HepG2 (cell line): ENCODE results near the gene PCNA. TPM values are rescaled to one million over a fixed set of nuclear protein-coding genes. Genes with fewer than 3 reads are reported as not detected.

Source experiments
- DRAP1 ChIP-seq: IDR thresholded peaks from 2 replicates; pipeline ENCODE4 v1.6.1; 2016; ENCODE audit warnings: missing genetic modification reagents, missing compliant biosample characterization
- EZH2 ChIP-seq: conservative IDR thresholded peaks from 2 replicates; pipeline ENCODE4 v1.6.1; 2012; ENCODE audit warnings: mild to moderate bottlenecking, low read depth, low read length, moderate library complexity
- FOXP4 ChIP-seq: sonication (generic); formaldehyde crosslinking; IDR thresholded peaks from 2 replicates; pipeline ENCODE4 v1.4.0; 2020; ENCODE audit warnings: missing genetic modification reagents
- IKZF5 ChIP-seq: IDR thresholded peaks from 2 replicates; pipeline ENCODE4 v1.6.1; 2018; ENCODE audit warnings: missing genetic modification reagents, mild to moderate bottlenecking, missing compliant biosample characterization
- LRRFIP1 ChIP-seq: sonication (generic); formaldehyde crosslinking; conservative IDR thresholded peaks from 2 replicates; pipeline ENCODE4 v1.4.0; 2020; ENCODE audit warnings: missing genetic modification reagents
- MLX ChIP-seq: IDR thresholded peaks from 2 replicates; pipeline ENCODE4 v1.6.1; 2016
- ONECUT2 ChIP-seq: sonication (generic); formaldehyde crosslinking; IDR thresholded peaks from 2 replicates; pipeline ENCODE4 v1.4.0; 2020; ENCODE audit warnings: missing genetic modification reagents
- PCBP1 ChIP-seq: fragments of 200-400 bp; formaldehyde crosslinking; IDR thresholded peaks from 2 replicates; pipeline ENCODE4 v1.6.1; 2017; ENCODE audit warnings: mild to moderate bottlenecking, low read depth, low read length, borderline replicate concordance
- PHF21A ChIP-seq: sonication (generic); formaldehyde crosslinking; IDR thresholded peaks from 2 replicates; pipeline ENCODE4 v1.5.0; 2020; ENCODE audit warnings: mild to moderate bottlenecking, missing genetic modification reagents
- SOX6 ChIP-seq, 2 experiments: fragments of 450-650 bp in 1 of 2; sonication (generic) in 1 of 2; formaldehyde crosslinking in 1 of 2; IDR thresholded peaks; 2 replicates each; pipeline versions ENCODE4 v1.4.0 to v1.6.1; 2017 to 2020; ENCODE audit warnings: antibody characterized with exemption in 1 of 2, mild to moderate bottlenecking in 1 of 2, missing genetic modification reagents in 1 of 2
- SRSF4 ChIP-seq: fragments of 200-400 bp; formaldehyde crosslinking; IDR thresholded peaks from one replicate; pipeline ENCODE4 v1.6.1; 2018; ENCODE audit warnings: mild to moderate bottlenecking, low read depth, low read length, moderate library complexity; ENCODE audit not compliant: poor library complexity, severe bottlenecking
- ZHX2 ChIP-seq, 2 experiments: sonication (generic) in 1 of 2; formaldehyde crosslinking in 1 of 2; IDR thresholded peaks; 2 replicates each; pipeline versions ENCODE4 v1.6.1 to v1.9.0; 2014 to 2022; ENCODE audit warnings: antibody characterized with exemption in 1 of 2, borderline replicate concordance in 1 of 2, inconsistent platforms in 1 of 2, low read depth in 1 of 2, missing genetic modification reagents in 1 of 2
- ZNF616 ChIP-seq: sonication (generic); formaldehyde crosslinking; IDR thresholded peaks from 2 replicates; pipeline ENCODE4 v1.5.0; 2020; ENCODE audit warnings: low read depth, mild to moderate bottlenecking, missing genetic modification reagents
- polyA plus RNA-seq, 8 experiments: library from polyadenylated mRNA; depleted of rRNA in 3 of 8; stranded (reverse) in 7 of 8; unstranded in 1 of 8; fragments of >200 nt; fragmentation: Illumina TruSeq in 4 of 8; extraction: Trizol in 4 of 8; gene quantifications; 2 replicates each; pipeline versions ENCODE4 v1.2.1 to v1.2.3, GENCODE V29; 2011 to 2016; ENCODE audit warnings: low read depth in 4 of 8, missing spikeins in 1 of 8, mixed read lengths in 1 of 8; ENCODE audit not compliant: insufficient read depth in 1 of 8
- total RNA-seq, 5 experiments: library from RNA; depleted of rRNA; stranded (reverse); fragments of >200 nt; fragmentation: Illumina TruSeq; extraction: Trizol; gene quantifications; 2 replicates each; pipeline ENCODE4 v1.2.3, GENCODE V29; 2016; ENCODE audit warnings: low read depth in 1 of 5

Gene PCNA
- total and polyA plus RNA-seq, 2 of the 13 experiments (the other 11 are each of a cell fraction or from before 2014, with no cell fraction given): 229 to 655 TPM

- TF ChIP-seq ZHX2 (IDR thresholded peaks at IDR 0.05; ENCODE audit: low read depth) (peak; percentile 28; the same call in 1 of the 2 replicates), ZHX2 (CRISPR knock-in tag; IDR thresholded peaks at IDR 0.05; ENCODE audit: borderline replicate concordance) (no peak), PHF21A (CRISPR knock-in tag) (peak; percentile 47; the same call in 1 of the 2 replicates), SOX6 (IDR thresholded peaks at IDR 0.05) (no peak), SOX6 (CRISPR knock-in tag; IDR thresholded peaks at IDR 0.05) (peak; percentile 89), PCBP1 (no peak), DRAP1 (peak; percentile 51; the same call in 1 of the 2 replicates), ZNF616 (CRISPR knock-in tag) (0 out of 2 replicates have a peak, but pooled peaks have one; percentile 71), MLX (0 out of 2 replicates have a peak, but pooled peaks have one; percentile 27), EZH2 (no peak), ONECUT2 (CRISPR knock-in tag) (0 out of 2 replicates have a peak, but pooled peaks have one; percentile 46), FOXP4 (CRISPR knock-in tag) (peak; percentile 84), LRRFIP1 (no peak), SRSF4 (no peak), IKZF5 (CRISPR knock-in tag) (peak; percentile 92)
Measured at GRCh38 chr20:5150226-5151076, 30.7 kb upstream of the PCNA start (continued).
